IMR-90 (cell line): ENCODE results near the gene COL28A1. TPM values are rescaled to one million over a fixed set of nuclear protein-coding genes. Genes with fewer than 3 reads are reported as not detected.

Source experiments
- ATAC-seq: fragments of 200-7000 bp; cut with Tn5 transposase; 2 replicates; pipeline ENCODE4 v1.9.1; 2020; ENCODE audit warnings: low read depth, mild to moderate bottlenecking, moderate library complexity
- BruUV-seq: library from RNA; stranded (reverse); fragments of 400-500 nt; replicated peaks from 2 replicates; lab custom pipeline; 2021; lab: Mats Ljungman, UMichigan
- CTCF ChIA-PET: fragments of 300-600 bp; formaldehyde crosslinking; extraction: SDS; loops from one replicate; lab custom pipeline; 2021; ENCODE audit warnings: antibody characterized with exemption; lab: Yijun Ruan, JAX
- POLR2A ChIA-PET: fragments of 300-600 bp; sonication (Branson Sonifier 250); formaldehyde crosslinking; loops from one replicate; lab custom pipeline; 2022; ENCODE audit warnings: antibody characterized with exemption; ENCODE audit not compliant: unreplicated experiment; lab: Charles Lee
- DNase-seq: peaks from one replicate; pipeline ENCODE4 v3.0.0; 2013
- H2AFZ ChIP-seq: replicated peaks from 2 replicates; pipeline ENCODE3; 2013; ENCODE audit warnings: low read length, mild to moderate bottlenecking; ENCODE audit not compliant: poor library complexity
- H2AK5ac ChIP-seq: 2 replicates; pipeline ENCODE4 v1.6.1; 2013; ENCODE audit warnings: low read depth, low read length, inconsistent platforms
- H2AK9ac ChIP-seq: replicated peaks from 2 replicates; pipeline ENCODE3; 2013; ENCODE audit warnings: mild to moderate bottlenecking, low read depth, low read length, moderate library complexity; ENCODE audit not compliant: poor library complexity
- H2BK120ac ChIP-seq: 2 replicates; pipeline ENCODE4 v1.6.1; 2013; ENCODE audit warnings: low read depth, low read length, inconsistent platforms
- H2BK15ac ChIP-seq: 3 replicates; pipeline ENCODE4 v1.6.1; 2013; ENCODE audit warnings: low read depth, low read length, inconsistent platforms
- H2BK20ac ChIP-seq: 2 replicates; pipeline ENCODE4 v1.6.1; 2013; ENCODE audit warnings: low read depth, mild to moderate bottlenecking, inconsistent platforms, low read length, moderate library complexity
- H2BK5ac ChIP-seq: 2 replicates; pipeline ENCODE4 v1.6.1; 2013; ENCODE audit warnings: mild to moderate bottlenecking, low read depth, low read length, inconsistent platforms; ENCODE audit not compliant: poor library complexity, severe bottlenecking
- H3K14ac ChIP-seq: replicated peaks from 2 replicates; pipeline ENCODE4 v1.6.1; 2013; ENCODE audit warnings: low read depth, low read length, inconsistent platforms
- H3K18ac ChIP-seq: 2 replicates; pipeline ENCODE4 v1.6.1; 2013; ENCODE audit warnings: low read depth, low read length, control low read depth
- H3K23ac ChIP-seq: 2 replicates; pipeline ENCODE4 v1.6.1; 2013; ENCODE audit warnings: low read depth, low read length, inconsistent platforms
- H3K27ac ChIP-seq: 2 replicates; pipeline ENCODE4 v1.5.1; 2013; ENCODE audit warnings: mild to moderate bottlenecking, control low read depth, low read length; ENCODE audit not compliant: insufficient read depth
- H3K27me3 ChIP-seq: 2 replicates; pipeline ENCODE4 v1.6.1; 2013; ENCODE audit warnings: low read length; ENCODE audit not compliant: control insufficient read depth, insufficient read depth
- H3K36me3 ChIP-seq: 2 replicates; pipeline ENCODE4 v1.6.1; 2013; ENCODE audit warnings: low read length, mixed read lengths; ENCODE audit not compliant: control insufficient read depth, insufficient read depth
- H3K4ac ChIP-seq: 2 replicates; pipeline ENCODE4 v1.6.1; 2013; ENCODE audit warnings: low read depth, low read length, inconsistent platforms
- H3K4me1 ChIP-seq: 2 replicates; pipeline ENCODE4 v1.6.1; 2013; ENCODE audit warnings: low read length, mixed read lengths; ENCODE audit not compliant: control insufficient read depth, insufficient read depth
- H3K4me2 ChIP-seq: 2 replicates; pipeline ENCODE4 v1.6.1; 2013; ENCODE audit warnings: low read depth, mild to moderate bottlenecking, control low read depth, low read length, moderate library complexity
- H3K4me3 ChIP-seq: 2 replicates; pipeline ENCODE4 v1.5.1; 2013; ENCODE audit warnings: low read depth, mild to moderate bottlenecking, control low read depth, low read length, moderate library complexity; ENCODE audit not compliant: insufficient read depth
- H3K56ac ChIP-seq: 2 replicates; pipeline ENCODE4 v1.6.1; 2013; ENCODE audit warnings: low read length, inconsistent platforms; ENCODE audit not compliant: insufficient read depth; ENCODE audit errors: extremely low read depth
- H3K79me1 ChIP-seq, 2 experiments: 2 replicates each; pipeline ENCODE4 v1.6.1; 2013; ENCODE audit warnings: low read length in 2 of 2, inconsistent platforms in 1 of 2, low read depth in 1 of 2
- H3K9ac ChIP-seq: 2 replicates; pipeline ENCODE4 v1.6.1; 2013; ENCODE audit warnings: low read depth, low read length, control low read depth
- H3K9me1 ChIP-seq: 2 replicates; pipeline ENCODE4 v1.6.1; 2013; ENCODE audit warnings: low read length, inconsistent platforms; ENCODE audit not compliant: insufficient read depth
- H3K9me3 ChIP-seq: 2 replicates; pipeline ENCODE4 v1.6.1; 2013; ENCODE audit warnings: low read length; ENCODE audit not compliant: control insufficient read depth, insufficient read depth
- H4K20me1 ChIP-seq: 2 replicates; pipeline ENCODE4 v1.6.1; 2013; ENCODE audit warnings: low read length, inconsistent platforms; ENCODE audit not compliant: insufficient read depth
- H4K5ac ChIP-seq: 2 replicates; pipeline ENCODE4 v1.6.1; 2013; ENCODE audit warnings: mild to moderate bottlenecking, low read depth, low read length, control low read depth
- H4K8ac ChIP-seq, 2 experiments: 2 replicates each; pipeline ENCODE4 v1.6.1; 2013; ENCODE audit warnings: low read depth in 2 of 2, low read length in 2 of 2, control low read depth in 1 of 2, inconsistent platforms in 1 of 2
- H4K91ac ChIP-seq: 2 replicates; pipeline ENCODE4 v1.6.1; 2013; ENCODE audit warnings: low read depth, low read length, inconsistent platforms; ENCODE audit not compliant: insufficient read depth
- BHLHE40 ChIP-seq: fragments of 150-350 bp; IDR thresholded peaks from 2 replicates; pipeline ENCODE4 v1.6.1; 2016; ENCODE audit warnings: mild to moderate bottlenecking, low read depth, low read length
- CEBPB ChIP-seq: IDR thresholded peaks from 2 replicates; pipeline ENCODE4 v1.6.1; 2012; ENCODE audit warnings: low read depth, low read length, improper control_type of control experiment
- CHD1 ChIP-seq: IDR thresholded peaks from 2 replicates; pipeline ENCODE4 v1.6.1; 2012; ENCODE audit warnings: low read depth, low read length, improper control_type of control experiment
- ELK1 ChIP-seq: fragments of 150-350 bp; IDR thresholded peaks from 2 replicates; pipeline ENCODE4 v1.6.1; 2016; ENCODE audit warnings: low read depth, mild to moderate bottlenecking, low read length, moderate library complexity, borderline replicate concordance
- FOS ChIP-seq: fragments of 150-350 bp; IDR thresholded peaks from 2 replicates; pipeline ENCODE4 v1.6.1; 2016; ENCODE audit warnings: low read depth, low read length
- MAFK ChIP-seq: IDR thresholded peaks from 2 replicates; pipeline ENCODE4 v1.6.1; 2012; ENCODE audit warnings: low read depth, low read length, improper control_type of control experiment
- MAZ ChIP-seq: IDR thresholded peaks from 2 replicates; pipeline ENCODE4 v1.6.1; 2012; ENCODE audit warnings: low read depth, mild to moderate bottlenecking, low read length, improper control_type of control experiment, moderate library complexity, borderline replicate concordance
- MXI1 ChIP-seq: IDR thresholded peaks from 2 replicates; pipeline ENCODE4 v1.6.1; 2012; ENCODE audit warnings: low read depth, mild to moderate bottlenecking, low read length, moderate library complexity, borderline replicate concordance
- NFE2L2 ChIP-seq: fragments of 150-350 bp; IDR thresholded peaks from 2 replicates; pipeline ENCODE4 v1.6.1; 2016; ENCODE audit warnings: low read depth, mild to moderate bottlenecking, low read length
- POLR2A ChIP-seq: IDR thresholded peaks from 2 replicates; pipeline ENCODE4 v1.6.1; 2012; ENCODE audit warnings: mild to moderate bottlenecking, low read depth, low read length
- RAD21 ChIP-seq: IDR thresholded peaks from 2 replicates; pipeline ENCODE4 v1.6.1; 2012; ENCODE audit warnings: low read length, improper control_type of control experiment
- RCOR1 ChIP-seq: IDR thresholded peaks from 2 replicates; pipeline ENCODE4 v1.6.1; 2012; ENCODE audit warnings: mild to moderate bottlenecking, low read length, improper control_type of control experiment; ENCODE audit not compliant: insufficient replicate concordance
- RFX5 ChIP-seq: IDR thresholded peaks from 2 replicates; pipeline ENCODE4 v1.8.0; 2012; ENCODE audit warnings: low read depth, mild to moderate bottlenecking, low read length, moderate library complexity
- SMC3 ChIP-seq: fragments of 150-350 bp; IDR thresholded peaks from 2 replicates; pipeline ENCODE4 v1.6.1; 2016; ENCODE audit warnings: low read depth, mild to moderate bottlenecking, antibody characterized with exemption, low read length, moderate library complexity
- USF2 ChIP-seq: fragments of 150-350 bp; IDR thresholded peaks from 2 replicates; pipeline ENCODE4 v1.6.1; 2017; ENCODE audit warnings: mild to moderate bottlenecking, antibody characterized with exemption, low read length, low read depth
- WGBS, 2 experiments: methylation state at CpG; one replicate each; pipeline versions ENCODE4 v1.1.5 to v1.1.7; 2013; ENCODE audit warnings: missing lambda C conversion rate in 2 of 2; ENCODE audit not compliant: insufficient read length in 1 of 2; ENCODE audit errors: extremely low coverage in 2 of 2; 5-methylcytosine and 5-hydroxymethylcytosine counted together
- dilution Hi-C: fragments of 300-500 bp; cut with HindIII; formaldehyde crosslinking; loops from one replicate; pipeline ENCODE4 v1.14.3; 2018; ENCODE audit warnings: low sequenced_read_pairs; ENCODE audit not compliant: unreplicated experiment
- in situ Hi-C: fragments of 300-500 bp; cut with MboI; formaldehyde crosslinking; loops from 3 replicates; pipeline ENCODE4 v1.14.3; 2019; ENCODE audit warnings: low sequenced_read_pairs, inconsistent platforms, mixed read lengths
- intact Hi-C: fragments of 100-400 bp; cut with micrococcal nuclease; formaldehyde crosslinking; loops from 2 replicates; pipeline ENCODE4 v1.10.0; 2022
- polyA plus RNA-seq, 3 experiments: library from polyadenylated mRNA; depleted of rRNA; stranded (reverse); fragments of >200 nt; gene quantifications; 2 replicates each; pipeline ENCODE4 v1.2.3, GENCODE V29; 2012; ENCODE audit warnings: low replicate concordance in 1 of 3
- total RNA-seq: library from RNA; depleted of rRNA; stranded (reverse); fragments of >200 nt; gene quantifications from 2 replicates; pipeline ENCODE4 v1.2.3, GENCODE V29; 2012
- TF ChIP-seq, protein P1 (sequence below): conservative IDR thresholded peaks from 2 replicates; pipeline ENCODE4 v1.5.1; 2012; ENCODE audit warnings: mild to moderate bottlenecking, low read depth, low read length, improper control_type of control experiment

Gene COL28A1
- total and polyA plus RNA-seq, 2 of the 4 experiments (the other 2 are of a cell fraction) = under 0.01 to 0.05 TPM

GRCh38 chr7:7349156-7349555 lies 186.5 kb downstream of the COL28A1 start:
- Histone ChIP-seq H3K27me3 (no peaks in the 10 kb centered on the region; the same call in 1 of the 2 replicates), H2AK9ac (no peak overlapping the region), H4K5ac (no peak overlapping the region), H3K56ac (no peak overlapping the region), H4K20me1 (no peaks in the 10 kb centered on the region), H3K4me2 (no peak overlapping the region), H2AK5ac (no peak overlapping the region), H2BK5ac (no peak overlapping the region), H3K9ac (no peak overlapping the region), H2BK120ac (no peak overlapping the region), H3K36me3 (no peaks in the 10 kb centered on the region), H3K9me3 (no peaks in the 10 kb centered on the region), H3K14ac (no peak overlapping the region), H3K79me1 (no peaks in the 10 kb centered on the region), H3K23ac (no peak overlapping the region), H3K9me1 (no peaks in the 10 kb centered on the region), H2BK20ac (no peak overlapping the region), H2BK15ac (no peak overlapping the region), H4K8ac (no peak overlapping the region), H4K91ac (no peak overlapping the region), H3K4me3 (no peak overlapping the region), H3K4ac (no peak overlapping the region), H3K18ac (no peak overlapping the region), H2AFZ (no peak overlapping the region), H3K27ac (no peak overlapping the region), H3K4me1 (no peaks in the 10 kb centered on the region)
- ChIA-PET POLR2A (interaction anchor here (0.5 kb wide), 1 partner anchor 10 kb away, joined by 6 read pairs; no protein-coding TSS in a partner anchor), CTCF (interaction anchor here (1.5 kb wide), 1 partner anchor 13 kb away, joined by 3 read pairs; no protein-coding TSS in a partner anchor)
- WGBS, 2 experiments = no CpG with 5 or more reads among the region's 2 CpGs
- TF ChIP-seq FOS = no peak
- no peak for TF ChIP-seq MAFK
- TF ChIP-seq, protein P1, sequence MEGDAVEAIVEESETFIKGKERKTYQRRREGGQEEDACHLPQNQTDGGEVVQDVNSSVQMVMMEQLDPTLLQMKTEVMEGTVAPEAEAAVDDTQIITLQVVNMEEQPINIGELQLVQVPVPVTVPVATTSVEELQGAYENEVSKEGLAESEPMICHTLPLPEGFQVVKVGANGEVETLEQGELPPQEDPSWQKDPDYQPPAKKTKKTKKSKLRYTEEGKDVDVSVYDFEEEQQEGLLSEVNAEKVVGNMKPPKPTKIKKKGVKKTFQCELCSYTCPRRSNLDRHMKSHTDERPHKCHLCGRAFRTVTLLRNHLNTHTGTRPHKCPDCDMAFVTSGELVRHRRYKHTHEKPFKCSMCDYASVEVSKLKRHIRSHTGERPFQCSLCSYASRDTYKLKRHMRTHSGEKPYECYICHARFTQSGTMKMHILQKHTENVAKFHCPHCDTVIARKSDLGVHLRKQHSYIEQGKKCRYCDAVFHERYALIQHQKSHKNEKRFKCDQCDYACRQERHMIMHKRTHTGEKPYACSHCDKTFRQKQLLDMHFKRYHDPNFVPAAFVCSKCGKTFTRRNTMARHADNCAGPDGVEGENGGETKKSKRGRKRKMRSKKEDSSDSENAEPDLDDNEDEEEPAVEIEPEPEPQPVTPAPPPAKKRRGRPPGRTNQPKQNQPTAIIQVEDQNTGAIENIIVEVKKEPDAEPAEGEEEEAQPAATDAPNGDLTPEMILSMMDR = no peak
- TF ChIP-seq RFX5 = no peak
- TF ChIP-seq USF2 = no peak
- TF ChIP-seq RAD21 = no peak
- no peak for TF ChIP-seq ELK1
- no peak for TF ChIP-seq RCOR1
- TF ChIP-seq BHLHE40 = no peak
- TF ChIP-seq CHD1 = no peak
- TF ChIP-seq MAZ = no peak
- TF ChIP-seq MXI1 = no peak
- no peak for TF ChIP-seq NFE2L2
- TF ChIP-seq POLR2A = no peak
- no peak for TF ChIP-seq SMC3
- no peak for TF ChIP-seq CEBPB
- no peak for DNase-seq
- in situ Hi-C loops = no loop called here
- dilution Hi-C loops = no loop called here
- no TSS peak for BruUV-seq
- ATAC-seq = no peak
- intact Hi-C loops = no loop called here
